ENCODE results near the gene TNFAIP3. TPM values are rescaled to one million over a fixed set of nuclear protein-coding genes. Genes with fewer than 3 reads are reported as not detected.
"Not testable (repeated sequence)": the region's sequence is repeated elsewhere in the genome, so short reads cannot be mapped to it uniquely, and the experiment has no call there.

The TNFAIP3 gene
- total RNA-seq, 1 donor from 2014 or later = 44.6 TPM

- peak overlapping the region; percentile 47 for H3K27ac ChIP-seq
- H3K4me3 ChIP-seq = no peak overlapping the region
- TF ChIP-seq CTCF (IDR thresholded peaks at IDR 0.05) = no peak
- peak; percentile 58 to 59 for ATAC-seq
- H3K9me3 ChIP-seq = no peaks in the 10 kb centered on the region
- DNase-seq = no peak
- H3K4me1 ChIP-seq = peaks cover 37% of the 10 kb centered on the region
- peaks cover 42% of the 10 kb centered on the region for H3K36me3 ChIP-seq
- H3K27me3 ChIP-seq (ENCODE audit: low read depth) = no peaks in the 10 kb centered on the region
- intact Hi-C loops (cut with DNase I) = no loop called here
Measured at GRCh38 chr6:137883400-137884148, 16.5 kb downstream of the TNFAIP3 start.

- intact Hi-C loops (cut with DNase I) = no loop called here
- Histone ChIP-seq H3K4me1 (peaks cover 30% of the 10 kb centered on the region), H3K27ac (no peak overlapping the region), H3K4me3 (no peak overlapping the region), H3K9me3 (no peaks in the 10 kb centered on the region), H3K36me3 (peaks cover 35% of the 10 kb centered on the region), H3K27me3 (ENCODE audit: low read depth) (no peaks in the 10 kb centered on the region)
- TF ChIP-seq CTCF (IDR thresholded peaks at IDR 0.05) = no peak
- no peak for DNase-seq
- ATAC-seq = peak in 1 of 2 donors; percentile 12
Measured at GRCh38 chr6:137884149-137884909, 17.3 kb downstream of the TNFAIP3 start.

DNA sequence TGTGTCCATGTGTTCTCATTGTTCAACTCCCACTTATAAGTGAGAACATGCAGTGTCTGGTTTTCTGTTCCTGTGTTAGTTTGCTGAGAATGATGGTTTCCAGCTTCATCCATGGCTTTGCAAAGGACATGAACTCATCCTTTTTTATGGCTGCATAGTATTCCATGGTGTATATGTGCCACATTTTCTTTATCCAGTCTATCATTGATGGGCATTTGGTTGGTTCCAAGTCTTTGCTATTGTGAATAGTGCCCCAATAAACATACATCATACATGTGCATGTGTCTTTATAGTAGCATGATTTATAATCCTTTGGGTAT is 17.8 kb downstream of the TNFAIP3 start:
- H3K9me3 ChIP-seq; H3K27ac ChIP-seq; DNase-seq; ATAC-seq; H3K4me3 ChIP-seq; H3K27me3 ChIP-seq (ENCODE audit: low read depth); intact Hi-C loops (cut with DNase I): not testable (repeated sequence)
- Histone ChIP-seq H3K4me1 (peaks cover 25% of the 10 kb centered on the region), H3K36me3 (peaks cover 29% of the 10 kb centered on the region)

DNA sequence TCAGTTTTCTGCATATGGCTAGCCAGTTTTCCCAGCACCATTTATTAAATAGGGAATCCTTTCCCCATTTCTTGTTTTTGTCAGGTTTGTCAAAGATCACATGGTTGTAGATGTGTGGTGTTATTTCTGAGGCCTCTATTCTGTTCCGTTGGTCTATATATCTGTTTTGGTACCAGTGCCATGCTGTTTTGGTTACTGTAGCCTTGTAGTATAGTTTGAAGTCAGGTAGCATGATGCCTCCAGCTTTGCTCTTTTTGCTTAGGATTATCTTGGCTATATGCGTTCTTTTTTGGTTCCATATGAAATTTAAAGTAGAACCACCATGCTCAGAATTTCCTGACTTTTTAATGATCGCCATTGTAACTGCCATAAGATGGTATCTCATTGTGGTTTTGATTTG is 19.2 kb downstream of the TNFAIP3 start:
- ATAC-seq; H3K27ac ChIP-seq; H3K4me3 ChIP-seq; DNase-seq; H3K27me3 ChIP-seq (ENCODE audit: low read depth); H3K9me3 ChIP-seq; intact Hi-C loops (cut with DNase I): not testable (repeated sequence)
- Histone ChIP-seq H3K36me3 (peaks cover 16% of the 10 kb centered on the region), H3K4me1 (peaks cover 24% of the 10 kb centered on the region)

- H3K27me3 ChIP-seq (ENCODE audit: low read depth) = no peaks in the 10 kb centered on the region
- no peaks in the 10 kb centered on the region for H3K36me3 ChIP-seq
- DNase-seq = no peak
- no peaks in the 10 kb centered on the region for H3K9me3 ChIP-seq
- H3K4me3 ChIP-seq = no peak overlapping the region
- no peaks in the 10 kb centered on the region for H3K4me1 ChIP-seq
- no peak for ATAC-seq
- TF ChIP-seq CTCF (IDR thresholded peaks at IDR 0.05) = no peak
- intact Hi-C loops (cut with DNase I) = no loop called here
- H3K27ac ChIP-seq = no peak overlapping the region
Measured at GRCh38 chr6:137890983-137891537, 24.0 kb downstream of the TNFAIP3 start.

- Histone ChIP-seq H3K9me3 (no peaks in the 10 kb centered on the region), H3K27ac (no peak overlapping the region), H3K4me1 (no peaks in the 10 kb centered on the region), H3K4me3 (no peak overlapping the region), H3K27me3 (ENCODE audit: low read depth) (no peaks in the 10 kb centered on the region), H3K36me3 (no peaks in the 10 kb centered on the region)
- ATAC-seq (peak in 1 of 2 donors; percentile 57), DNase-seq (no peak)
- TF ChIP-seq CTCF (IDR thresholded peaks at IDR 0.05) = no peak
- intact Hi-C loops (cut with DNase I) = no loop called here
Measured at GRCh38 chr6:137892271-137892708, 25.2 kb downstream of the TNFAIP3 start.

All from lower lobe of right lung (tissue), 2 donors.